HG02678 (cell line): ENCODE results near the gene DENND10.
"Not testable (repeated sequence)": the region's sequence is repeated elsewhere in the genome, so short reads cannot be mapped to it uniquely, and the experiment has no call there.

Experiments used
- ATAC-seq: cut with Tn5 transposase; IDR thresholded peaks from one replicate; pipeline ENCODE4 v1.9.1; 2021; ENCODE audit warnings: mild to moderate bottlenecking, moderate library complexity; ENCODE audit not compliant: unreplicated experiment

DENND10 gene

DNA sequence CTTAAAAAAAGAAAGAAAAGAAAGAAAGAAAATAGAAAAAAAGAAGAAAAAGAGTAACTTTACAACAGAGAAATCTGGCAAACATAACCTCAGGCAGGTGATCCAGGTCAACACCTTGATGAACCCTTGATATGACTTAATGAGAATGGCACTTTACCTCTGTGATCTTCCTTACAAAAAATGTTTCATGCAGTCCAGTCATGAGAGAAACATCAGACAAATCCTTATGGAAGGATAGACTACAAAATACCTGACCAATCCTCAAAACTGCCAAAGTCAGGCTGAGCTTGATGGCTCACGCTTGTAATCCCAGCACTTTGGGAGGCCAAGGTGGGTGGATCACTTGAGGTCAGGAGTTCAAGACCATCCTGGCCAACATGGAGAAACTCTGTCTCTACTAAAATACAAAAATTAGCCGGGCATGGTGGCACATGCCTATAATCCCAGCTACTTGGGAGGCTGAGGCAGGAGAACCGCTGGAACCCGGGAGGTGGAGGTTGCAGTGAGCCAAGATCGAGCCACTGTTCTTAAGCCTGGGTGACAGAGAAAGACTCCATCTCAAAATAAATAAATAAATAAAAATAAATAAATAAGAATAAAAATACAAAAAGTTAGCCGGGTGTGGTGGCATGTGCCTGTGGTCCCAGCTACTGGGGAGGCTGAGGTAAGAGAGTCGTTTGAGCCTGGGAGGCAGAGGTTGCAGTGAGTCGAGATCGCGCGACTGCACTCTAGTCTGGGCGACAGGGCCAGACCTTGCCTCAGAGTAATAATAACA, 7.1 kb upstream of the DENND10 start:
- ATAC-seq = not testable (repeated sequence)

DNA sequence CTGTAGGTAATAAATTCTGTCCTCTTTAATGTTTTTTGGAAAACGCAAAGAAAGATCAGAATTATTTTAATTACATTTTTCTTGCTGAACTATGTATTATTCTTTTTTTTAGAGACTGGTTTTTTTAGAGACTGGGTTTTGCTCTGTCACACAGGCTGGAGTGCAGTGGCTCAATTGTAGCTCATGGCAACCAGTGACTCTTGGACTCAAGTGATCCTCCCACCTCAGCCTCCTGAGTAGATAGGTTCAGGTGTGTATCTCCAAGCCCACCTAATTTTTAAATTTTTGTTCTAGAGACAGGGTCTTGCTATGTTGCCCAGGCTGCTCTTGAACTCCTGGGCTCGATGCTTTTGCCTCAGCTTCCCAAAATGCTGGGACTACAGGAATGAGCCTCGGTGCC, 5.3 kb upstream of the DENND10 start:
- no peak for ATAC-seq

DNA sequence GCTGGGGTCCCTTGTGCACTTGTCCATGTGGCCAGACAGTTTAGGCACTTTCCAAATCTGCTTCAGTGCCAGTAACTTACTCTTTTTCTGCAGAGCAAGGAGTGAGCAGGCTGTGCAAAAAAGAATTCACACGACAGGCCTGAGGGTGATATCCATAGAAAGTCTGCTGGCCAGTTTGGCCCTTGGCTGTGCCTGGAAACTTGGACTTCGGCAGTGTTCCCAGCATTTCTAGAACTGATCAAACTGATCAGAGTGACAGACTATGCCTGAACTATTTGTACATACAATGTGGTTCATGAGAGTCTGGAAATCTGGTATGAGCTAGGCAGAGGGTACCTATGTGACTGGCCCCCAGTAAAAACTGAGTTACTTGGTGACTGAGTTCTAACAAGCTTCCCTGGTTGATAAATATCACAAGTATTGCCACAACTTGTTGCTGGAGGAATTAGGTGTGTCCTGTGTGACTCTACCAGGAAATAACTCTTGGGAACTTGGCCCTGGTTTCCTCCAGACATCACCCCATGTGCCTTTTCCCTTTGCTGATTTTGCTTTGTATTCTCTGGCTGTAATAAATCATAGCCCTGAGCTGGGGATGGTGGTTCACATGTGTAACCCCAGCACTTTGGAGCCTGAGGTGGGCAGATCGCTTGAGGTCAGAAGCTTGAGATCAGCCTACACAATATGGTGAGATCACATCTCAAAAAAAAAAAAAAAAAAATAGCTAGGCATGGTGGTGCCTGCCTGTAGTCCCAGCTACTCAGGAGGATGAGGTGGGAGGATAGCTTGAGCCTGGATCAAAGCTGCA, 3.3 kb upstream of the DENND10 start:
- ATAC-seq = no peak

DNA sequence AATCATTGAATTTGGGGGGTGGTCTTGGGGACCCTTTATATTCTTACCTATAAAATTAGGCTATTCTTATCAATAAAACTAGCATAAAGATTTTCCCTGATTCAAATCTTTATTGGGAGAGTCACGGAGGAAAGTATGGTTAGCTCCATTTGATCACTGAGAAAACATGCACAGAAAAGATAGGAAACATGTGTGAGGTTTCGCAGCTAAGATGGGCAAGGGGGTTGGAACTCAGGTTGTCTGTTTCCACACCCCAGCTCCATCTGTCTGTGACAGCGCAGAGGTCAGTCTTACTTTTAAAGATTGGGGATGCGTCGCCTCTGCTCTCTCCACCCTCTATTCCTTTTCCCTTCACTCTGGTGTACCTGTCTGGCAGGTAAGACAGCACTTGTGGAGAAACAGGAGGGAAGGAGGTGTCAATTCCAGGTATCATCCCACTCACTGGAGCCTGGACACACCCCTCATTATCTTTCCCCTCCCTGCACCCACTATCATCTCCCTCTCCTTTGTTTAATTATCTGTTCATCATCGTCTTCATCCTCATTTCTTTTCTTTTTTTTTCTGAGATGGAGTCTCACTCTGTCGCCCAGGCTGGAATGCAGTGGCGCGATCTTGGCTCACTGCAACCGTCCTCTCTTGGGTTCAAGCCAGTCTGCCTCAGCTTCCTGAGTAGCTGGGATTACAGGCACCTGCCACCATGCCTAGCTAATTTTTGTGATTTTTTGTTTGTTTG, 2.4 kb upstream of the DENND10 start:
- ATAC-seq = no peak

DNA sequence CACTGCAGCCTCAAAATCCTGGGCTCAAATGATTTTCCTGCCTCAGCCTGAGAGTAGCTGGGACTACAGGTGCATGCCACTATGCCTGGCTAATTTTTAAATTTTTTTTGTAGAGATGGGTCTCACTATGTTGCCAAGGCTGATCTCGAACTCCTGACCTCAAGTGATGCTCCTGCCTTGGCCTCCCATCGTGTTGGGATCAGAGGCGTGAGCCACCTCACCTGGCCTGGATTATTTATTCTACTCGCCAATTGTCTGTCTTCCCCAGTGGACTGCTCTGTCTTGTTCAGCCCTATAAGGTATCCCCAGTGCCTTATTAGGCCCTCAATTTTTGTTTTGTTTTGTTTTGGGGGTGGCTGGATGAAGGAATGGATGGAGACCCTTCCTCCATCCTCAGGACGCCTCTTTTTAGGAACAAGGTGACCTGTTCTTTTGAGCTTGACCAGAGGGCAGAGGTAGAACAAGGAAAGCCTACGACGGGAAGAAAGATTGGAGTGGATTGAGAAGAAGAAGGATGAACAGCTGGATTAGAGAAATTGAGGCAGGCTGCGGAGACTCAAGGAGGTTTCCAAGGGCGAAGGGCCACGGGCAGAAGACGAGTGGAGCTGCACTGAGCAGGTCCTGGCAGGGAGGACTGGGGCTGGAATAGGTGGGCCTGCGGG, 541 bp upstream of the DENND10 start:
- no peak for ATAC-seq

DNA sequence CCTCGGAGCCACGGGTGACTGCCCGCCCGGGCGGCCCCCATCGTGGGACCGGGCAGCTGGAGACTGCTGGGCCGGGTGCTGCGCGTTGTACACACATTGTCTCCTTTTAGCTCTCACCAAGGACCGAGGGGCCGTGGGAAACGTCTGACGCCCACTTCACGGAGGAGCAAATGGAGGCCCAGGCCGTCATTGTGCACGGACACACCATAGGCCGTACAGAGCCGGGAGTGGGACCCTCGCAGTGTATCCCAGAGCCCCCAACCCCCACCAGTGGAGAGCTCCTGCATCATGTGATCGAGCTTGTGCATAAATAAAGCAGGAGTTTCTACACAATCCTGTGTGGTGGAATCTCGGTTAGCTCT, 722 bp downstream of the DENND10 start:
- no peak for ATAC-seq

DNA sequence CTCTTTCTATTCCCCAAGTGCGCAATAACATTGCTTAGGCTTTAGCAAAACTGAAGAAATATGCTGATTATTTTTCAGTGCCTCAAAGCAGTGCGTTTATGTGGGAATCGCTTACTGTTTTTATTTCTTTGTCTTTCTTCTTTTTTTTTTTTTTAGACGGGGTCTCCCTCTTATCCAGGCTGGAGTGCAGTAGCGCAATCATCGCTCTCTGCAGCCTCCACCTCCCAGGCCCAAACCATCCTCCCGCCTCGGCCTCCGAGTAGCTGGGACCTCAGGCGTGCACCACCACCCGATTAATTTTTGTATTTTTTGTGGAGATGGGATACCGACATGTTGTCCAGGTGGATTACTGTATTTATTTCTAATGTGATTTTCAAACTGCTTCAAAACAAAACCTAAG, 1.2 kb downstream of the DENND10 start:
- ATAC-seq = no peak

DNA sequence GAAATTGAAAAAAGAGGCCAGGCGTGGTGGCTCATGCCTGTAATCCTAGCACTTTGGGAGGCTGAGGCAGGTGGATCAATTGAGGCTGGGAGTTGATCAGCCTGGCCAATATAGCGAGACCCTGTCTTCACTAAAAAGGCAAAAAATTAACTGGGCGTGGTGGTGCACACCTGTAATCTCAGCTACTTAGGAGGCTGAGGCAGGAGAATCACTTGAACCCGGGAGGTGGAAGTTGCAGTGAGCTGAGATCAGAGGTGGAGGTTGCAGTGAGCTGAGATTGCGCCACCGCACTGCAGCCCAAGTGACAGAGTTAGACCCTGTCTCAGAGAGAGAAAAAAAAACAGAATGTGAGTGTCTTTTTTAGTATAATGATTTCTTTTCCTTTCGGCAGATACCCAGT, 2.0 kb downstream of the DENND10 start:
- ATAC-seq = not testable (repeated sequence)

DNA sequence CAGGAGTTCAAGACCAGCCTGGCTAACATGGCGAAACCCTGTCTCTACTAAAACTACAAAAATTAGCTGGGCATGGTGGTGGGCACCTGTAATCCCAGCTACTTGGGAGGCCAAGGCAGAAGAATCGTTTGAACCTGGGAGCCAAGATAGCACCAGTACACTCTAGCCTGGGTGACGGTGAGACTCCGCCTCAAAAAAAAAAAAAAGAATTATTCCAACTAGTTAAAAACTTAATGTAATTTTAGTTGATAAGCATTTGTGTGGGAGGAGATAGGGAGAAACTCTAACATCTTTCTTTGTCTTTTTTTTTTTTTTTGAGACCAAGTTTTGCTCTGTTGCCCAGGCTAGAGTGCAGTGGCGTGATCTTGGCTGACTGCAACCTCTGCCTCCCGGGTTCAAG, 3.2 kb downstream of the DENND10 start:
- not testable (repeated sequence) for ATAC-seq

DNA sequence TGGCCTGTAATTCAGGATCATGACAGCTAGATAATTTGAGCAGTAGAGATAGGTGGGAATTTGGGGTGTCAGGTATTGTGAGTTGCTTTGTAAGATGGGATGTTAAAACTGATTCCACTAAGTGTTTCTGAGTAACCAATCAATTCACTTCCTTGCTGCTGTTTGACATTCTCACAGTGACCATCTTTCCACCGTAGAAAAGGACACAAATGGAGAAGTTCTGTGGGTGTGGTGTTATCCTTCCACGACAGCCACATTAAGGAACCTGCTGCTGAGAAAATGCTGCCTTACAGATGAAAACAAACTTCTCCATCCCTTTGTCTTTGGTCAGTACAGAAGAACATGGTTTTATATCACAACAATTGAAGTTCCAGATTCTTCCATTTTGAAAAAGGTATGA, 3.9 kb downstream of the DENND10 start:
- not testable (repeated sequence) for ATAC-seq

DNA sequence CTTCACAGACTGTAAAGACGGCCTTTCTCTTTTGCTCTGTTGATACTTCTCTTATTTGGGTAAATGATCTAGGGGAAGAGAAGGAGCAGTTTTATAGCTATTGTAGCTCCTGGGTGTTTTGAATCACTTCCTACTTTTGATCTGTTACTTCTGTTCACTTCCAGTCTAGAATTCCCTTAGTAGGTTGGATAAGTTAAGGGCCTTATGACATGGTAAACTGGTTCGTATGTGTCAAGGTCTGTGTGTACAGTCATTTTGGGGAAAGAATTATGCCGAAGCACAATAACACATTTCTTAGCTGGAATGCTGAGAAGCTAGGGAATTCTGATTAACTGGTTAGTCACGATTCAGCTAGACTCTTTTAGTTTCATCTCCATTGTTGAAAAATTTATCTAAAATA, 8.1 kb downstream of the DENND10 start:
- no peak for ATAC-seq

DNA sequence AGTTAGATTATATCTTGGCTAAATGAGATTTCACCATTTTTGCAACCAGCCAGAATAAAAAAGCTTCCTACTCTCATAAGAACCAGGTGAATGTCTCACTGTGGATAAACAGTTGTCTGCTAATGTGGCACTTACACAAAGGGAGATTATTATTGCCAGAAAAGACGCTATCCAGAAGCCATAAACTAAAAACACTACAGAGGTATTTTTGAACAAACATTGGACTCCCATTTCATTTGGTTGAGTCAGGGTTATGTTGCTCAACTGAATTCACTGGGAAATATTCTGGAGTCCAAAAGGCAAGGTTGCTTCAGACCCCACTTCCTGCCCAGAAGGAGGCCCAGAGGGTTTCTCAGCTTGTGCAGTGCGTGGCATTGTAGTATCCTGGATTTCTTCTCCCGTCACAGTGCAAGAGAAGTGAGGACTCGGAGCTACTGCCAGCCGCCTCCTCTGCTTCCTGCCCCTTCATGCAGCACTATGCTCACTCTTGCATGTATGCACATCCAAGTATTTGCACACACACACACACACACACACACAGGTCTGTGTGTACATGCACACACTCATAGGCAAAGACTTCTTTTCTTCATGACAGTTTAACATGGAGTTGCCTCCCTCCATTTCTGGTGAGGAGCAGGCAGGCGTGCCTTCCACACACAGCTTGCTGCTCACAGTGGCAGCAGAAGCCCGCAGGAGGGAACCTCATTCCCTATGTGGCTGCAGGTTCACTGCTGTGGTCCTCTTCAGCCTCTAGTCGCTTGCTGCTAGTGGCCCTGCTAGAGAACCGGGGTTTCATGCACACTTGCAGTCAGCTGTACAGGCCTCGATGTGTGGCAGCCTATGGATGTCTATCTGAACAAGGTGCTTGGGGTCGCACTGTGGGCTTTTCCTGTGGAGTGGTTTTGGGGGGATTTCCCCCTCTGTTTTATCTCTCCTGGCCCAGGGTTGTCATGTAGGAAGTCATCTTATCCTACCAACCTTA, 10.1 kb downstream of the DENND10 start:
- ATAC-seq = no peak

DNA sequence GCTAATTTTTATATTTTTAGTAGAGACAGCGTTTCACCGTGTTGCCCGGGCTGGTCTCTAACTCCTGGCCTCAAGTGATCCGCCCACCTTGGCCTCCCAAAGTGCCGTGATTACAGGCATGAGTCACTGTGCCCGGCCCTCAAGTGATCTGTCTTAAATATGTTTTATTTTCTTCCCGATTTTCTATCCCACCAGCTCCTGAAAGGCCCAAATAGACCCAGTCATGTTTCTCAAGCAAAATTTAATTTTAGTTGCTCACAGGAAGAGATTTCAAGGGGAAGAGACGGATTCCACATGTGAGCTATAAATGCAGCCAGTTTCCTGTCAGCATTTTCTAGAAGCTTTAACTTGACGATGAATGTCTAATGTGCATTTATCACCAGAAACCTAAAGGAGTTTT, 12.0 kb downstream of the DENND10 start:
- no peak for ATAC-seq

DNA sequence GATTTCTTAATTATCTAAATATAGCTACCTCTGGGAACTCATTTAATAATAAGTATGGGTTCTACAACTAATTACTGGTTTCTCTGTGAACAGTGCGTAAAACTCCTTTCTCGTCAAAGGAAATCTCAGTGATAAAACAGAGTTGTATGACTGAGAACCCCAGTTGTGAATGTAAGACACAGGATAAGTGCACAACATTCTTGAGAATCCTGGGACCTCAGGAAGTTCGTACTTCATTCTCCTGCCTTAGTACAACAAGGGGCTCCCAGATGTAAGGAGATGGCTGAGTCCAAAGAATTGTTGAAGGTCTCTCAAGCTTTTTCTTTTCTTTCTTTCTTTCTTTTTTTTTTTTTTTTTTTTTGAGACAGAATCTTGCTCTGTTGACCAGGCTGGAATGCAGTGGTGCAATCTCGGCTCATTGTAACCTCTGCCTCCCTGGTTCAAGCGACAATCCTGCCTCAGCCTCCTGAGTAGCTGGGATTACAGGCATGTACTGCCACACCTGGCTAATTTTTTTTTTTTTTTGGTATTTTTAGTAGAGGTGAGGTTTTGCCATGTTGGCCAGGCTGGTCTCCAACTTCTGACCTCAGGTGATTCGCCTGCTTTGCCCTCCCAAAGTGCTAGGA, 12.5 kb downstream of the DENND10 start:
- ATAC-seq = no peak

DNA sequence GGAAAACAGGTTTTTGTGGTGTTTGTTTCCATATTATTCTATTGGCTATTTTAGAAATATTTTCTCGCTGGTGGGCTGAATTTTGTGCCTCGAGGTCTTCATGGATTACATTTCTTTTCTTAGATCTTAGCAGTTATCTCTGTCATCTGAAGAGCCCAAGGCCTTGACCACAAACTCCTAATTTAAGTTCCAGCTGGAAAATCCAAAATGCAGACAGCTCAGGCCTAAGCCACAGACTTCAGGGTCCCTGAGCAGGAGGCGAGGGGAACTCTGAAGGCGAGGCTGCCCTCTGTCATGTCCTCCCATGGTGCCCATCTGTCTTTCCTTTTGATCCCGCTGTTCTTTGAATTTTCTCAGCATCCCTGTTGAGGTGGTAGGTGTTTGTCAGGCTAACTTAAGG, 14.3 kb downstream of the DENND10 start:
- no peak for ATAC-seq

DNA sequence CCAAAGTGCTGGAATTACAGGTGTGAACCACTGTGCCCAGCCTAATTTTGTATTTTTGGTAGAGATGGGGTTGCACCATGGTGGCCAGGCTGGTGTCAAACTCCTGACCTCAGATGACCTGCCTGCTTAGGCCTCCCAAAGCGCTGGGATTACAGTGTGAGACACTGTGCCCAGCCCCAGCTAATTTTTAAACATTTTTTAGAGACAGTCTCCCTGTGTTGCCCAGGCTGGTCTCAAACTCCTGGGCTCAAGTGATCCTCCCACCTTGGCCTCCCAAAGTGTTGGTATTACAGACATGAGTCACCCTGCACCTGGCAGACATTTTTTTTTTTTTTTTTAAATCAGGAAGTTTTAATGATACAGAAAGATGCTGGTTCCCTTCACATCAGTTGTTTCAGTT, 15.5 kb downstream of the DENND10 start:
- no peak for ATAC-seq

DNA sequence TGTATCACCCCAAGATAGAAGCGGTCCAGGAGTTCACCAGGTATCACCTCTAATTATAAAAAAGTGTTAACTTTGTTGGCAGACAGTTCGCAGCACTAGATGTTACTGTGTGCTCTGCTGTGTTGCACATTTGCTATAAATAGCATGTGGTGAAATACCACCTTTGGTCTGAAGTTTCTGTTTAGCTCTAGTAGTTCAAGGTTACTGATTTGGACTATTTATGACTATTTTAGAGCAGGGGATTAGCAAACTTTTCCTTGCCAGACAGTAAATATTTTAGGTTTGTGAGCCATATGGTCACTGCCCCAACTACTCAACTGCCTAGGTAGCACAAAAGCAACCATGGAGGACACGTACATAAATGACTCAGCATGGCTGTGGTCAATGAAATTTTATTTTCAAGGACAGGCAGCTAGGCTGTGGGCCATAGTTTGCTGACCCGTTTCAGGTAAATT, 16.5 kb downstream of the DENND10 start:
- ATAC-seq = peak; percentile 87

DNA sequence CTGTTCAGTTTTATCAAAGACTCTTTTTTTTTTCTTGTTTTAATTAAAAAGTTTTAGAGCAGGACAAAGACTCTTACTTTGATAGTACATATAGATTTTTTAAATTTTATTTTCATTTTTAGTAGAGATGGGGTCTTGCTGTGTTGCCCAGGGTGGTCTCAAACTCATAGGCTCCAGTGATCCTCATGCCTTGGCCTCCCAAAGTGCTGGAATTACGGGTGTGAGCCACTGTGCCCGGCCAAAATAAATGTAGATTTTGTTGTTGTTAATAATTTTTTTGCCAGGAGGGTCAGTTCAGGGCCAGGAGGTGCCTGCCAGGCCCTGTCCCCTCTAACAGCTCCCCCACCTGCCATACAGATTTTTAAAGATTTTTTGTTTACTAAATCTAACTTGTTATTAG, 17.0 kb downstream of the DENND10 start:
- ATAC-seq = no peak

DNA sequence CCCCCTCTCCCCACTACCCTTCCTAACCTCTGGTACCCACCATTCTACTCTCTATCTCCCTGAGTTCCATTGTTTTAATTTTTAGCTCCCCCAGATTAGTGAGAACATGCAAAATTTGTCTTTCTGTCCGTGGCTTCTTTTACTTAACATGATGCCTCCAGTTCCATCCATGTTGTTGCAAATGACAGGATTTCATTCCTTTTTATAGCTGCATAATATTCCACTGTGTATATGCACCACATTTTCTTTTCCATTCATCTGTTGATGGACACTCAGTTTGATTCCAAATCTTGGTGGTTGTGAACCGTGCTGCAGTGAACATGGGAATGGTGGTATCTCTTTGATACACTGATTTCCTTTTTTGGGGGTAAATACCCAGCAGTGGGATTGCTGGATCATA, 22.0 kb downstream of the DENND10 start:
- ATAC-seq = no peak

DNA sequence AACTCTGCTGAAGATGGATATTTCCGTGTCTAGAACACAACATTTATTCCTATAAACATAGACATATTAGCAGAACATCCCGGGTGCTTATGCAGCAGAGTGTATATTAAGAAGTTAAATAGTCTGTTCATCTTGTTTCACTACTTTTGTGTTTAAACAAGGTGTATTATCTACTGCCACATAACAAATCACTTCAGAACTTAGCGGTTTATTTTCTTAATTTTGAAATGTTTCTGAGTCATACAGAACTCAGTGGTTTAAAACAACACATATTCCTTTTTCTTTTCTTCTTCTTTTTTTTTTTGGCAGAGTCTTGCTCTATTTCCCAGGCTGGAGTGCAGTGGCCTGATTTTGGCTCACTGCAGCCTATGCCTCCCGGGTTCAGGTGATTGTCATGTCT, 25.8 kb downstream of the DENND10 start:
- ATAC-seq = no peak
